Hindlimb muscle (tissue), 1 donor: ENCODE measurements around the gene CCKAR. TPM values are rescaled to one million over a fixed set of nuclear protein-coding genes. Genes with fewer than 3 reads are reported as not detected.

Experiments used
- DNase-seq: peaks from one replicate; pipeline ENCODE4 v3.0.0-alpha.2; 2013
- polyA plus RNA-seq: library from polyadenylated mRNA; unstranded; fragments of 120-200 nt; gene quantifications from one replicate; pipeline ENCODE4 v1.2.1, GENCODE V29; 2013; ENCODE audit not compliant: insufficient read length

The CCKAR gene
- polyA plus RNA-seq, 1 donor: not detected

GRCh38 chr4:26489101-26489985 lies 941 bp downstream of the CCKAR start:
- no peak for DNase-seq

- DNase-seq: no peak
Measured at GRCh38 chr4:26485684-26486083, 4.6 kb downstream of the CCKAR start.

DNA sequence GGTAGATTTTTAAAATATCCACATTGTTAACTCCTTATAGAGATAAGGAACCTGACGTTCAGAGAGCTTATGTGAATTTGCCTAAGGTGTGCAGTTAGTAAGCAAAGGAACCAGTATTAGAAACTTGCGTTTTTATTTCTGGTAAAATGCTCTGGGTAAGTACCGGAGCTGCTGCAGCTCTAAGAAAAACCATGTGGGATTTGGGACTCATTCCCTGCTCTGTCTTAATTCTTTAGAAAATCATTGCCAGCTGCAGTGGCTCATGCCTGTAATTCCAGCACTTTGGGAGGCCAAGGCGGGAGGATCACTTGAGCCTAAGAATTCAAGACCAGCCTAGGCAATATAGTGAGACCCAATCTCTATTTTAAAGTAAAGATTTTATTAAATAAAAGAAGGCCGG lies 5.8 kb downstream of the CCKAR start:
- no peak for DNase-seq

DNA sequence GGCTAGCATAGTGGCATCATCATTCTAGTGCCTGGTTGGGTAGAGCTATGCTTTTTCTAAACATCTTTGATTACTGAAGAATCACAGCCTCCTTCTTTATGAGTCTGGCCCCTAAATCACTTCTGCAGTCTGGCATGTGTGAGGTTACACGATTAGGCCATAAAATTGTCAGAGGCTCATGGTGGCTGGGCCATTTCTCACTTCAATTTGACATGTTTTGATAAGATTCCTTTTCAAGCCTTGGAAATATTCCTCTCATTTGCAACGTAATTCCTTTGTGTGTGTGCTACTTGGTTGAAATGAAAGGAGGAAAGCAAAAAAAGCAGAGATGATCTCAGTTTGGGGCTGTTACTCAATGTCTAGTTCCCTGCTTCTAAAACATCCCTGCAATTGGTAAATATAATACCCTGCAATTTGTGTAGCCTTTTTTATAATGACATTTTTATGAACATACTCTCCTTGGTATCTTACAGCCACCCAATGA lies 6.2 kb downstream of the CCKAR start:
- DNase-seq: no peak

- no peak for DNase-seq
Measured at GRCh38 chr4:26482508-26483462, 7.5 kb downstream of the CCKAR start.

DNA sequence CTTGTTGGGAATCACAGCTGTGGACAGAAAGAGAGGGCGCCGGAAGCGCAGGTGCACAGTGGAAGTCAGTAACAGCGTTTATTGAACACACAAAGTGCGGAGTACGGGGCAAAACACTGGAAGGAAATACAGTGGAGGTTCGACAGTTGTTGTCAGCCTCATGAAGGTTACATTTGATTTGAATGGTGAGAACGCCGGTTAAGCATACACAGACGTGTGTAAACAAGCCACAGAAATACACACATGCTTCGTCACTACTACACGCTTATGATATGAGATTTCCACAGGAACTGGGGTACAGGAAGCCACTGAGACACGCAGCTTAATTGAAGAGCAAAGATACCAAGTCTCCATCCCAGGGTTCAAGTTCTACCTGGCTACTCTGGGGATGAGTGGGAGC lies 12.0 kb downstream of the CCKAR start:
- DNase-seq: no peak

DNA sequence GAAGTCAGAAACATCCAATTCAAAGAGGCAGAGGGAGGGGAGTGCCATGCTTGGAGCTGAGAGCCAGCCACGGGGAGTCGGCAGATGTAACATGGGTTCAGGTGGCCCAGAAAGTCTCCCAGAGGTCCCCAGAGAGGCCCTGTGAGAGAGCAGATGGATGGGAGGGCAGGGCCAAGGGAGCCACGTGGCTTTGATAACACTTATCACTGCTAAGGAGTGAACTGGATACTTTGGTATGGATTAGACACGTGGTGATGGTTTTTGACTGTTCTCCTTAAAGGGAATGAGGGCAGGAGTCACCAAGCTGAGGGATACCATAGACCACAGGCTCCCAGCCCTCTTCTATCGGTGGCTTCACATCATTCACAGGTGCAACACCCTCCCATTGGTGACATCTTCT lies 13.7 kb downstream of the CCKAR start:
- DNase-seq: no peak

- no peak for DNase-seq
Measured at GRCh38 chr4:26475716-26476115, 14.6 kb downstream of the CCKAR start.

DNA sequence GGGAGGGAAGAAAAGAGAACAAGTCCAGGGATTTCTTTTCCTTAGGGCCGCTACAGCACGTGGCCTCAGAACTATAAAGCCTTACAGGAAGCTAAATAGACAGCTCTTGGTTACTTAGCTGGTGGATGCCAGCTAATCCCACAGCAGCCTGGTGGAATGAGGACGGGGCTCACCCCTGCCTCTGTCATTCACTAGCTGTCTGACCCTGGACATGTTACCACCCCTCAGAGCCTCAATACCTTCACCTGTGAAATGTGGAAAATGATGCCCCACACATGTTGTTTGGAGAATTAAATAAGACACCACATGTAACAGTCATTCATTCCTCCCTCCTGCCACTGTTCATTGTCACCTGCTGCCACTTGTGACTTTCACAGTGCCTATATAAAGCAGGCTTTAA lies 15.7 kb downstream of the CCKAR start:
- DNase-seq: no peak

- DNase-seq: no peak
Measured at GRCh38 chr4:26473893-26474292, 16.4 kb downstream of the CCKAR start.

- DNase-seq: no peak
Measured at GRCh38 chr4:26471890-26472289, 18.4 kb downstream of the CCKAR start.

GRCh38 chr4:26468977-26469376 lies 21.3 kb downstream of the CCKAR start:
- no peak for DNase-seq

DNA sequence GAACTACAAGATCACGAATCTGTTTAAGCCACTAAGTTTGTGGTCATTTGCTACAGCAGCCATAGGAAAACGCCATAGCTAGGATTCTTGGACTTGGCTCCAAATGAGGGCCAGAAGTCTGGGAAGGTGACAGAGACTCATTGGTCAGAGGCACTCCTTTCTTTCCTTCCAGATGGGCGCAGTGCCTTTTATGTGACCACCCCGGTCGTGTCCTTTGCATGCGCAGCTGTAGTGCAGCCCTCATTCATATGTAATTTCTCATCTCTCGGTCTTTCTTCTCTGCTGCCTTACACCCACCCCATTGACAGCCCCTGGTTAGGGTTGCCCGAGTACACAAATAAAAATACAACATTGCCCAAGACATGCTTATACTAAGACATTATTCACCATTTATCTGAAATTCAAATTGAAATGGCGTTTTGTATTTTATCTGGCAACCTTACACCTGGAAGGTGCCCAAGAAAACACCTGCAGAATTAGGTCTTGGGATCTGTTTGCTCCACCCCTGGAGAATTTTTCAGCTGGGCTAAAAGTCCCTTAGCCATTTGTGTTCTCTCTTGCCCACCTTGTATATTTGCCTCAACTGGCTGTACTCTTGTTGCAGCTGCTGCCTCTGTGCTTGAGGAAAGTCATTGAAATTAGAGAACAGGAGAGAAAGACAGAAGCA lies 21.9 kb downstream of the CCKAR start:
- no peak for DNase-seq

GRCh38 chr4:26467724-26468123 lies 22.6 kb downstream of the CCKAR start:
- DNase-seq: no peak

GRCh38 chr4:26466578-26467270 lies 23.6 kb downstream of the CCKAR start:
- no peak for DNase-seq

DNA sequence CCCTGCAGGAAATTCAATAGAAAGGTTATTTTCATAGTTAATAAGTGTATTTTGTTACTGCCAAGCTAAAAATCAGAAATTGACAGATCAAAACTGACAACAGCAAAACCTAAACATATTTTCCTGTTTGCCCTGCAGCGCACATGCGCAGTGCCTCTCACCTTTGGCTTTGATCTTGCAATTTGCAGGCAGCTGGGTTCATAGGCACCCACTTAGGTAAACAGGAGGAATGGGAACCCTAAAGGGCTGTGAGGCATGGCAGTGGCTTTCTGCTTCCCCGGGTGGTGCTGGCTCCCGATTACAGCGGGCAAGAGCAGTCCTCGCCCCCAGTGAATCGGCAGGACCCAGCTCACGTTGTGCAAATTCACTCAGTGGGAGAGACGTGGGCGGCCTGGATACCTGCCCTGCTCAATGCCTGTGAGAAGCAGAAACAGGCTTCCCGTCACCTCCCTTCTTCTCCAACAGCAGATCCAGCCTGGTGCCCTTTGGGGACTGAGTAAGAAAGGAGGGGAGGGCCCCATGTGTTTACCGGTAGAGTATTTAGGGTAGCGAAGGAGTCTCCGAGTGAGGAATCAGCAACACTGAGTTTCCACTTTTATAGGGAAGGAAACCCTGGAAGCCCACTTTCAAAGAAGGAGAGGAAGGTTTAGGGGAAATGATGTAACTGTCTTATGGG lies 25.7 kb downstream of the CCKAR start:
- DNase-seq: no peak

- DNase-seq: no peak
Measured at GRCh38 chr4:26463386-26463785, 26.9 kb downstream of the CCKAR start.

GRCh38 chr4:26462874-26463273 lies 27.4 kb downstream of the CCKAR start:
- DNase-seq: peak; percentile 38

DNA sequence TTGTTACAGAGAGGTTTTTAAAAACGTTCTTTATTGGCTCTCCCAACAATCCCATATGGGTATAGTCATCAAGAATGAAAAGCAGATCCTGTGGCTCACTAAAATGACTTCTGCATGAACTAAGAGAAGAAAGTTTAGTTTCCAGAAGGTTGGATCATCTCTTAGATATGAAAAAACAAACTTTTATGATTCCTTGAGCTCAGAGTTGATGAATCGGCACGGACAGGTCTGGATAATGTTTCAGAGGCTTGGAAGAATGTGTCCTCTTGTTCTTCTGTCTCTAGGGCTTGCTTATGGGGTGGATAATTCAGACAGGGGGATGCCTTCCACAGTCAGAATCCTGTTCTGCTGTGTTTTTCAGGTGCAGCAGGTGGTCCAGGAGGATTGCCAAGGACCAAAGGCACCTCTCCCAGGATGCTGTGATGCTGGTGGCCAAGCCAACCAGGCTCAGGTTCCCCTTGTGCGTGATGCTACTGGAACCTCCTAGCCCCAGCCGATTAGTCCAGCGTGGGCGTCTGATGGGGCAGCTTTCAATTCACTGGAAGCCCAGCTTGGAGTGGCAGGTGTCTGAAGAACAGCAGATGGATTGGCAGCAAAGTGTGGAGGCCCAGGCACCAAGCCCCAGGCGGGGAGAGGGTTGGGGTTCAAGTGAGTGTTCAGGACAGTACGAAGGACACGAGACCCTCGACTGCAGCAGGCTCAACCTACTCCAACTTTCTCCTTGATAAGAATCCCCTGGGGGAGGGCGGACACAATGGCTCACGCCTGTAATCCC lies 30.3 kb downstream of the CCKAR start:
- no peak for DNase-seq

GRCh38 chr4:26459054-26459755 lies 31.1 kb downstream of the CCKAR start:
- DNase-seq: peak; percentile 54
